ENCODE data around the gene DDR1. TPM values are rescaled to one million over a fixed set of nuclear protein-coding genes. Genes with fewer than 3 reads are reported as not detected.
A peak's percentile ranks its signal among the peaks of the same experiment; 100 is the strongest.

Gene DDR1
- total and polyA plus RNA-seq, 4 donors: 143 to 452 (median 286) TPM

DNA sequence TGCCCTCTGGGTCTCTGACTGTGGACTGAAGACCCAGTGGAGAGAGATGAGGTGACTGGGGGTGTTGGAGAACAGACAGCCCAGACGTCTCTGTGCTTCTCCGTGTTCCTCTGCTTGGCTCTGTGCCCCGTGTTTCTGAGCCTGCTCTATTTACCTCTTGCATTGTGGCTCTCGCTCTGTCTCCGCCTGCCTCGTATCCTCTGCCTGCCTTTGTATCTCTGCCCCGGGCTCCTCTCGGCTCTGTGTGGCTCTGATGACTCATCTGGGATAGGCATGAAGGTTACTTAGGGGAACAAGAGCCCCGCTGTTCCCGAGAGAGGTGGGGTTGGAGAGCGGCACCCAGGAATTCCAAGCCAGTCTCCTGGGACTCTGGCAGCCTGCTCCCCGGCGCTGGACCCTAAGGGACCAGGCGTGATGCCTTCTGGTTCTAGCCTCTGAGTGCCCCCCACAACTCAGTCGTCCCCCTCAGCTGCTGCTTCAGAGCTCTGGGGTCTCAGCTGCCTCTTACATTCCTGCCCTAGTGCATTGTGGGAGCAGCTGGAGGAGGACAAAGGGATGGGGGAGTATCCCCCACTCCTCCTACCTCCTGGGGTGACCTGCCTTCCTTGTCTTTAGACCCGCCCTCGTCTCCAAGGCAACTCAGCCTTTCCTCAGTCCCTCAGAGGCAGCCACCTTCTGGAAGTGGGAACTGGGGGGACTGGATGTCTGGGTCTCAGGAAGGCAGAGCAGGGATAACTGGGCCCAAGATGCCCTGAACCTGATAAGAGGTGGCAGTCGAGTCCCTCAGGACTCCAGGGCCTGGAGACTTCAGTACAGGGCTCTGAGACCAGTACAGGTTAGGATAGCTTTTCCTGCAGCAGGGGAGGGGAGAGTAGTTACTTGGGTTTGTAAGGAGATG, 1.9 kb downstream of the DDR1 start:
- under 1% methylated on average over 15 of the region's 18 CpGs for WGBS (ENCODE audit: insufficient coverage)
- Histone ChIP-seq H3K27ac (ENCODE audit: low read depth, low read length) (peak overlapping the region; percentile 91), H3K4me3 (ENCODE audit: low read depth, low read length) (peak overlapping the region; percentile 70), H3K4me1 (ENCODE audit: control insufficient read depth, insufficient read depth, low read length) (peaks cover 80% of the 10 kb centered on the region), H3K9me3 (ENCODE audit: control insufficient read depth, insufficient read depth, low read length) (no peaks in the 10 kb centered on the region), H3K36me3 (ENCODE audit: control insufficient read depth, insufficient read depth, low read length) (peaks cover 28% of the 10 kb centered on the region), H3K27me3 (ENCODE audit: control insufficient read depth, insufficient read depth, low read length) (no peaks in the 10 kb centered on the region)
- peak in 2 of 6 donors; percentile 92 to 97 for DNase-seq (ENCODE audit: low read depth in 4 of 6, low spot score in 6 of 6)

- Histone ChIP-seq H3K9me3 (ENCODE audit: control insufficient read depth, insufficient read depth, low read length) (no peaks in the 10 kb centered on the region), H3K4me1 (ENCODE audit: control insufficient read depth, insufficient read depth, low read length) (peaks cover 74% of the 10 kb centered on the region), H3K36me3 (ENCODE audit: control insufficient read depth, insufficient read depth, low read length) (peaks cover 34% of the 10 kb centered on the region), H3K4me3 (ENCODE audit: low read depth, low read length) (peak overlapping the region; percentile 70), H3K27ac (ENCODE audit: low read depth, low read length) (peak overlapping the region; percentile 91), H3K27me3 (ENCODE audit: control insufficient read depth, insufficient read depth, low read length) (no peaks in the 10 kb centered on the region)
- no peak for DNase-seq (ENCODE audit: low read depth in 4 of 6, low spot score in 6 of 6)
These were observed 2.6 kb downstream of the DDR1 start for GRCh38 chr6:30886897-30887255.

DNA sequence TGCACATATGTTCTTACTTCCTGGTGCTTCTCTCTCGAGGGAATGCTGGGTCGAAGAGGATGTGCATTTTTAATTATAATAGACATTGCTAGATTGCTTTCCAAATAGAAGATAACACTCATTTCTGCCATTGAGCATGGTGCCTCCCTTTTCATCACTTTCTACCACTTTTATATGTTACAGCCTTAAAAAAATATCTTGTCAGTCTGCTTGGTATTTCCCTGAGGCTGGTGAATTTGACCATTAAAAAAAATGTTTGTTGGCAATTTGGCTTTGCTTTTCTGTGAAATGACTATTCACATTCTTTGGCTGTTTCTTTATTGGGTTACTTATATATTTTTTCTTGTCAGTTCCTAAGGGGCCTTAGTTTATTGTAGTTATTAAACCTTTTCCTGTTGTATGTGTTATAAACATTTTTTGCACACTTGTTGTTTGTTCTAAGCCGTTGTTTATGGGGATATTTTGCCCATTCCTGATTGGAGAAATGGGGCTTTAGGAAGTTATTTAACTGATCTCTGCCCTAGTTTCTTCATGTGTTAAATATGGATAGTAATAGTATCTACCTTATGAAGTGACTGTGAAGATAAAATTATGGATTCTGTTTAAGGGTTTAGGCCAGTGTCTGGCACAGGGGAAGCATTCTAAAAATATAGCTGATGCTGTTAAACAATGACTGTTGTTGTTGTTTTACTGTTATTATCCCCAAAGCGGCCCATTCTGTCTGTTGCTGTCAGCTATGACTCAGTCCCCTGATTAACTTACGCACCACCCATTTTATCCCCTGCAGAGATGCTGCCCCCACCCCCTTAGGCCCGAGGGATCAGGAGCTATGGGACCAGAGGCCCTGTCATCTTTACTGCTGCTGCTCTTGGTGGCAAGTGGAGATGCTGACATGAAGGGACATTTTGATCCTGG, 3.8 kb downstream of the DDR1 start:
- no peak for DNase-seq (ENCODE audit: low read depth in 4 of 6, low spot score in 6 of 6)
- Histone ChIP-seq H3K27ac (ENCODE audit: low read depth, low read length) (no peak overlapping the region), H3K4me3 (ENCODE audit: low read depth, low read length) (no peak overlapping the region), H3K4me1 (ENCODE audit: control insufficient read depth, insufficient read depth, low read length) (peaks cover 61% of the 10 kb centered on the region), H3K36me3 (ENCODE audit: control insufficient read depth, insufficient read depth, low read length) (peaks cover 46% of the 10 kb centered on the region), H3K27me3 (ENCODE audit: control insufficient read depth, insufficient read depth, low read length) (no peaks in the 10 kb centered on the region), H3K9me3 (ENCODE audit: control insufficient read depth, insufficient read depth, low read length) (no peaks in the 10 kb centered on the region)
- no CpG with 5 or more reads among the region's 6 CpGs for WGBS (ENCODE audit: insufficient coverage)

GRCh38 chr6:30888816-30889495, 4.6 kb downstream of the DDR1 start:
- peaks cover 54% of the 10 kb centered on the region for H3K36me3 ChIP-seq (ENCODE audit: control insufficient read depth, insufficient read depth, low read length)
- no peaks in the 10 kb centered on the region for H3K9me3 ChIP-seq (ENCODE audit: control insufficient read depth, insufficient read depth, low read length)
- no peaks in the 10 kb centered on the region for H3K27me3 ChIP-seq (ENCODE audit: control insufficient read depth, insufficient read depth, low read length)
- H3K4me3 ChIP-seq (ENCODE audit: low read depth, low read length): no peak overlapping the region
- no peak overlapping the region for H3K27ac ChIP-seq (ENCODE audit: low read depth, low read length)
- WGBS (ENCODE audit: insufficient coverage): 82% methylated on average over 10 of the region's 18 CpGs
- H3K4me1 ChIP-seq (ENCODE audit: control insufficient read depth, insufficient read depth, low read length): peaks cover 53% of the 10 kb centered on the region
- no peak for DNase-seq (ENCODE audit: low read depth in 4 of 6, low spot score in 6 of 6)

GRCh38 chr6:30889496-30889885, 5.2 kb downstream of the DDR1 start:
- H3K4me1 ChIP-seq (ENCODE audit: control insufficient read depth, insufficient read depth, low read length): peaks cover 53% of the 10 kb centered on the region
- H3K36me3 ChIP-seq (ENCODE audit: control insufficient read depth, insufficient read depth, low read length): peaks cover 60% of the 10 kb centered on the region
- DNase-seq (ENCODE audit: low read depth in 4 of 6, low spot score in 6 of 6): no peak
- WGBS (ENCODE audit: insufficient coverage): 0% methylated on average over 1 of the region's 4 CpGs
- H3K9me3 ChIP-seq (ENCODE audit: control insufficient read depth, insufficient read depth, low read length): no peaks in the 10 kb centered on the region
- H3K27ac ChIP-seq (ENCODE audit: low read depth, low read length): no peak overlapping the region
- H3K27me3 ChIP-seq (ENCODE audit: control insufficient read depth, insufficient read depth, low read length): no peaks in the 10 kb centered on the region
- no peak overlapping the region for H3K4me3 ChIP-seq (ENCODE audit: low read depth, low read length)

DNA sequence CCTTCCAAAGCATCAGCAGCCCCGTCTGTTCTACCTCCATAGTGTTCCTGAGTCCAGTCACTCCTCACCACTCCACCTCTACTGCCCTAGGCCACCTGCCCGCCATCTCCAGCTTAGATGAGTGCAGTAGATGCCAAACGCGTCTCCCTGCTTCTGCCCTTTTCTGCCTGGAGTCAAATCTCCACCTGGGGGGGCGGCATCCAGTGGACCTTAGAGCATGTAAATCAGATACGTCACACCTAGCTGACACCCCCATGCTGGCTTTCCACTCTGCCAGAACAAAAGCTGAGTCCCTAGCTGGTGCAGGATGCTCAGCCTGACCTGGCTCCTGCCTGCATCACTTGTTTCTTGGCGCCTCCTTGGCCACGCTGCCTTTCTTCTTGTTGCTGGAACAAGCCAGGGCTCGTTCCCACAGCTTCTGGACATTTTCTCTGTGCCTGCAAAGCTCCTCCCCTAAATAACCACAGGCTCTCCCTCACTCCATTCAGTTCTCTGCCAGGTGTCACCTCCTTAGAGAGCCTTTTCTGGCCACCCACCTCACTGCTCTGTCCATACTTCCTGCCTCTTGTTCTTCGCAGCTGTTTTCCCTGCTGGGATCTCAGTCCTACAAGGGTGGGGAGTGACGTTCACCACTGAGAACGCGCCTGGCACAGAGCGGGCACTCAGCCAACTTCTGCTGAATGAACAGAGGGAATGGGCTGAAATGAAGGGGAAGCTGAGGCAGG, 5.8 kb downstream of the DDR1 start:
- Histone ChIP-seq H3K4me1 (ENCODE audit: control insufficient read depth, insufficient read depth, low read length) (peaks cover 49% of the 10 kb centered on the region), H3K36me3 (ENCODE audit: control insufficient read depth, insufficient read depth, low read length) (peaks cover 66% of the 10 kb centered on the region), H3K27ac (ENCODE audit: low read depth, low read length) (peak overlapping the region; percentile 16), H3K27me3 (ENCODE audit: control insufficient read depth, insufficient read depth, low read length) (no peaks in the 10 kb centered on the region), H3K4me3 (ENCODE audit: low read depth, low read length) (no peak overlapping the region), H3K9me3 (ENCODE audit: control insufficient read depth, insufficient read depth, low read length) (no peaks in the 10 kb centered on the region)
- peak in 2 of 6 donors; percentile 73 to 75 for DNase-seq (ENCODE audit: low read depth in 4 of 6, low spot score in 6 of 6)
- WGBS (ENCODE audit: insufficient coverage): 43% methylated on average over 14 of the region's 14 CpGs

- Histone ChIP-seq H3K36me3 (ENCODE audit: control insufficient read depth, insufficient read depth, low read length) (peaks cover 73% of the 10 kb centered on the region), H3K27ac (ENCODE audit: low read depth, low read length) (peak overlapping the region; percentile 16), H3K9me3 (ENCODE audit: control insufficient read depth, insufficient read depth, low read length) (no peaks in the 10 kb centered on the region), H3K4me1 (ENCODE audit: control insufficient read depth, insufficient read depth, low read length) (peaks cover 42% of the 10 kb centered on the region), H3K4me3 (ENCODE audit: low read depth, low read length) (no peak overlapping the region), H3K27me3 (ENCODE audit: control insufficient read depth, insufficient read depth, low read length) (no peaks in the 10 kb centered on the region)
- 65% methylated on average over 9 of the region's 12 CpGs for WGBS (ENCODE audit: insufficient coverage)
- no peak for DNase-seq (ENCODE audit: low read depth in 4 of 6, low spot score in 6 of 6)
These were observed 6.5 kb downstream of the DDR1 start for GRCh38 chr6:30890646-30891449.

DNA sequence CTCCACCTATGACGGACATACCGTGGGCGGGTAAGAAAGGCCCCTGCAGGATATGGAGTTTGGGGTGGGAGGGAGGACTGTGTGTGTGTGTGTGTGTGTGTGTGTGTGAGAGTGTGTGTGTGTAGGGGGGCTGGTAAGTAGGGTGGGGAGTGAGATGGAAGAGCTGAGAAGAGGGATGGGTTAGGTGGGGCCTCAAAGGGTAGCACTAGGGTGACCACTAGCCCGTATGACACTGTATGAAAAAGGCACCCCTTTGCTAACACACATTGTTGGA, 7.1 kb downstream of the DDR1 start:
- H3K9me3 ChIP-seq (ENCODE audit: control insufficient read depth, insufficient read depth, low read length): no peaks in the 10 kb centered on the region
- no peak for DNase-seq (ENCODE audit: low read depth in 4 of 6, low spot score in 6 of 6)
- WGBS (ENCODE audit: insufficient coverage): 90% methylated on average over 2 of the region's 4 CpGs
- no peak overlapping the region for H3K27ac ChIP-seq (ENCODE audit: low read depth, low read length)
- no peaks in the 10 kb centered on the region for H3K27me3 ChIP-seq (ENCODE audit: control insufficient read depth, insufficient read depth, low read length)
- no peak overlapping the region for H3K4me3 ChIP-seq (ENCODE audit: low read depth, low read length)
- H3K4me1 ChIP-seq (ENCODE audit: control insufficient read depth, insufficient read depth, low read length): peaks cover 36% of the 10 kb centered on the region
- H3K36me3 ChIP-seq (ENCODE audit: control insufficient read depth, insufficient read depth, low read length): peaks cover 79% of the 10 kb centered on the region

All from spinal cord (tissue), 10 donors.